ENCODE data around the gene DYNC1I2. TPM values are rescaled to one million over a fixed set of nuclear protein-coding genes. Genes with fewer than 3 reads are reported as not detected.

Gene DYNC1I2
- total and polyA plus RNA-seq, 2 of the 4 experiments (the other 2 are of a cell fraction): 110 to 114 TPM

DNA sequence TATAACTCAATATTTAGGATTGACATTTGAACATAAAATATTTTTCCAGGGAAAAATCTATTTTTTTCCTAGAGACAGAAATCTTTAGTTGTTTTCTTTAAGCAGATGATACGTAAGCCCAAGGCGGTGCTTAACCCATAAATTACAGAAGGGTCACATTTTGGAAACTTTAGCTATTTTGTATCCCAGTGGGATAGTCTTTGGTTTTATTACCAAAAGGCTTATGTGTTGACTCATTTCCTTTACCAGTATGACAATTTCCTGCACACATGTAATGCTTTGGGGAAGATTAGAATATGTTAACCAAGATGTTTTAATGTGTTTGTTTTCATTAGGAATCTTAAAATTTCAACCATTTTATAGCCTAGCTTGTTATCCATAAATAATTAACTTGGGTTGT, 24.8 kb downstream of the DYNC1I2 start:
- CTCF ChIA-PET: interaction anchor here (0.6 to 1.0 kb wide), 5 partner anchors 10 to 395 kb away, joined by 3 to 4 read pairs (median 3); no protein-coding TSS in a partner anchor
- no peaks in the 10 kb centered on the region for H3K27me3 ChIP-seq (ENCODE audit: control insufficient read depth, insufficient read depth, low read length)
- no peak overlapping the region for H3K4ac ChIP-seq (ENCODE audit: low read depth, low read length)
- no peak overlapping the region for H2AK5ac ChIP-seq (ENCODE audit: low read depth, low read length)
- dilution Hi-C loops (cut with HindIII; ENCODE audit: low sequenced_read_pairs, unreplicated experiment) (no loop called here), in situ Hi-C loops (cut with MboI; ENCODE audit: low sequenced_read_pairs) (loop anchor here (25.0 kb wide), 1 partner anchor 750 kb away; no protein-coding TSS in a partner anchor), intact Hi-C loops (cut with micrococcal nuclease) (no loop called here)
- no peak overlapping the region; a peak in 1 of 4 replicates for H4K8ac ChIP-seq (ENCODE audit: low read depth in 2 of 2, low read length in 2 of 2)
- H3K9me1 ChIP-seq (ENCODE audit: insufficient read depth, low read length): no peaks in the 10 kb centered on the region
- peak overlapping the region; percentile 41; the same call in 1 of the 2 replicates for H3K27ac ChIP-seq (ENCODE audit: insufficient read depth, low read length)
- DNase-seq: peak; percentile 92
- no peak overlapping the region for H2BK15ac ChIP-seq (ENCODE audit: low read depth, low read length)
- no peak overlapping the region for H3K56ac ChIP-seq (ENCODE audit: extremely low read depth, insufficient read depth, low read length)
- peaks cover 12% of the 10 kb centered on the region for H3K36me3 ChIP-seq (ENCODE audit: control insufficient read depth, insufficient read depth, low read length)
- H2BK5ac ChIP-seq (ENCODE audit: low read depth, low read length, poor library complexity, severe bottlenecking): peak overlapping the region; percentile 83
- H3K79me1 ChIP-seq (ENCODE audit: low read depth in 1 of 2, low read length in 2 of 2): peaks cover 4 to 34% of the 10 kb centered on the region in 2 experiments
- H3K4me1 ChIP-seq (ENCODE audit: control insufficient read depth, insufficient read depth, low read length): peaks cover 1% of the 10 kb centered on the region; the same call in 1 of the 2 replicates
- H2BK120ac ChIP-seq (ENCODE audit: low read depth, low read length): no peak overlapping the region
- ATAC-seq (ENCODE audit: low read depth): peak; percentile 91
- no peak overlapping the region for H3K14ac ChIP-seq (replicated peaks; ENCODE audit: low read depth, low read length)
- no peak overlapping the region for H2AK9ac ChIP-seq (replicated peaks; ENCODE audit: low read depth, low read length, poor library complexity)
- no peak overlapping the region for H3K18ac ChIP-seq (ENCODE audit: low read depth, low read length)
- no peak overlapping the region for H2BK20ac ChIP-seq (ENCODE audit: low read depth, low read length)
- no peaks in the 10 kb centered on the region for H3K9me3 ChIP-seq (ENCODE audit: control insufficient read depth, insufficient read depth, low read length)
- H2AFZ ChIP-seq (replicated peaks; ENCODE audit: low read length, poor library complexity): no peak overlapping the region
- no peak overlapping the region for H4K91ac ChIP-seq (ENCODE audit: insufficient read depth, low read depth, low read length)
- no CpG with 5 or more reads among the region's 2 CpGs for WGBS, 2 experiments (ENCODE audit: extremely low coverage in 2 of 2, insufficient read length in 1 of 2)
- no peak overlapping the region for H3K4me3 ChIP-seq (ENCODE audit: insufficient read depth, low read depth, low read length)
- 0 out of 2 replicates have a peak, but pooled peaks have one; percentile 1 for TF ChIP-seq CEBPB (IDR thresholded peaks at IDR 0.05; ENCODE audit: low read depth, low read length)
- peak; percentile 31; the same call in 1 of the 2 replicates for TF ChIP-seq FOS (IDR thresholded peaks at IDR 0.05; ENCODE audit: low read depth, low read length)
- no peak for TF ChIP-seq RAD21 (IDR thresholded peaks at IDR 0.05; ENCODE audit: low read length)
- peak overlapping the region; percentile 55 for H3K4me2 ChIP-seq (ENCODE audit: low read depth, low read length)
- BruUV-seq (replicated peaks): no TSS peak
- no peak overlapping the region for H4K5ac ChIP-seq (ENCODE audit: low read depth, low read length)
- POLR2A ChIA-PET (ENCODE audit: unreplicated experiment): no interaction called here
- H4K20me1 ChIP-seq (ENCODE audit: insufficient read depth, low read length): no peaks in the 10 kb centered on the region; the same call in 1 of the 2 replicates
- H3K9ac ChIP-seq (ENCODE audit: low read depth, low read length): no peak overlapping the region
- no peak overlapping the region for H3K23ac ChIP-seq (ENCODE audit: low read depth, low read length)
